C4-2B (cell line): Measurements from ENCODE around the gene KIAA0586.

ENCODE experiments used
- CTCF ChIP-seq: fragments of 450-650 bp; conservative IDR thresholded peaks from 2 replicates; pipeline ENCODE4 v1.5.1; 2017; ENCODE audit warnings: mild to moderate bottlenecking
- ZFX ChIP-seq: fragments of 450-650 bp; IDR thresholded peaks from 2 replicates; pipeline ENCODE4 v1.6.1; 2017

- no peak for TF ChIP-seq CTCF
- TF ChIP-seq ZFX: no peak
Observed at GRCh38 chr14:58575956-58576355, 148.4 kb downstream of the KIAA0586 start.
